NCI-H2196 treated with DMSO at 0.1 percent for 48 hours (cell line): ENCODE results near the gene ALOX12.

Experiments
- DNase-seq: peaks from one replicate; lab custom pipeline; 2025; ENCODE audit not compliant: unreplicated experiment; lab: John Stamatoyannopoulos, UW

Gene ALOX12

GRCh38 chr17:7001318-7001961 is 5.6 kb downstream of the ALOX12 start:
- DNase-seq, result no peak

GRCh38 chr17:7002288-7003047 is 6.6 kb downstream of the ALOX12 start:
- no peak for DNase-seq

- no peak for DNase-seq
These were observed 7.9 kb downstream of the ALOX12 start for GRCh38 chr17:7003745-7004144.

GRCh38 chr17:7004398-7005253 is 8.8 kb downstream of the ALOX12 start:
- DNase-seq, result peak; percentile 32

GRCh38 chr17:7005716-7006115 is 9.9 kb downstream of the ALOX12 start:
- DNase-seq, result no peak

- DNase-seq, result no peak
These were observed 11.3 kb downstream of the ALOX12 start for GRCh38 chr17:7007143-7007542.

GRCh38 chr17:7010523-7010922 is 14.7 kb downstream of the ALOX12 start:
- DNase-seq, result no peak

GRCh38 chr17:7011415-7011814 is 15.6 kb downstream of the ALOX12 start:
- DNase-seq, result no peak

- DNase-seq, result no peak
These were observed 16.0 kb downstream of the ALOX12 start for GRCh38 chr17:7011942-7012254.

- peak; percentile 85 for DNase-seq
These were observed 18.6 kb downstream of the ALOX12 start for GRCh38 chr17:7014261-7014994.

GRCh38 chr17:7014995-7015958 is 19.4 kb downstream of the ALOX12 start:
- DNase-seq, result no peak

- DNase-seq, result no peak
These were observed 20.6 kb downstream of the ALOX12 start for GRCh38 chr17:7016418-7016817.

GRCh38 chr17:7016886-7017826 is 21.3 kb downstream of the ALOX12 start:
- DNase-seq, result no peak

- no peak for DNase-seq
These were observed 22.0 kb downstream of the ALOX12 start for GRCh38 chr17:7017827-7018200.

GRCh38 chr17:7018331-7018964 is 22.6 kb downstream of the ALOX12 start:
- peak; percentile 19 for DNase-seq

- DNase-seq, result no peak
These were observed 23.5 kb downstream of the ALOX12 start for GRCh38 chr17:7019367-7019766.

GRCh38 chr17:7019839-7020519 is 24.1 kb downstream of the ALOX12 start:
- DNase-seq, result peak; percentile 23
